GM21529 (cell line): ENCODE results near the gene MRPS5.
A peak's percentile ranks its signal among the peaks of the same experiment; 100 is the strongest.
"Not testable (repeated sequence)": the region's sequence is repeated elsewhere in the genome, so short reads cannot be mapped to it uniquely, and the experiment has no call there.

ENCODE experiments used
- ATAC-seq: cut with Tn5 transposase; IDR thresholded peaks from one replicate; pipeline ENCODE4 v1.9.1; 2021; ENCODE audit not compliant: unreplicated experiment

MRPS5 gene

GRCh38 chr2:95121407-95122196, at the start of gene MRPS5:
TSS of gene MRPS5 (minus strand) at chr2:95121808. CDS start at chr2:95121791, 17 bp downstream.
- peak; percentile 90 for ATAC-seq

- ATAC-seq = peak; percentile 9
Measured at GRCh38 chr2:95166065-95166763, 44.6 kb upstream of the MRPS5 start.

GRCh38 chr2:95165371-95166064, 43.9 kb upstream of the MRPS5 start, which contains the start of gene ZNF2:
TSS of gene ZNF2 (plus strand) at chr2:95165809. CDS start at chr2:95176227, 10,418 bp downstream.
- peak; percentile 92 for ATAC-seq

- ATAC-seq = peak; percentile 15
Measured at GRCh38 chr2:95165030-95165370, 43.4 kb upstream of the MRPS5 start.

- peak; percentile 91 for ATAC-seq
Measured at GRCh38 chr2:95159690-95160449, 38.3 kb upstream of the MRPS5 start, which contains the start of gene ZNF514. TSS of gene ZNF514 (minus strand) at chr2:95159848. CDS start at chr2:95153253, 6,595 bp downstream.

GRCh38 chr2:95158891-95159619, 37.4 kb upstream of the MRPS5 start:
- peak; percentile 42 for ATAC-seq

- ATAC-seq = no peak
Measured at GRCh38 chr2:95158441-95158840, 36.8 kb upstream of the MRPS5 start.

GRCh38 chr2:95149397-95149984, 27.9 kb upstream of the MRPS5 start:
- ATAC-seq = no peak

- no peak for ATAC-seq
Measured at GRCh38 chr2:95143838-95144237, 22.2 kb upstream of the MRPS5 start.

- ATAC-seq = no peak
Measured at GRCh38 chr2:95138702-95139101, 17.1 kb upstream of the MRPS5 start.

- peak; percentile 2 for ATAC-seq
Measured at GRCh38 chr2:95122197-95122551, 566 bp upstream of the MRPS5 start.

- ATAC-seq = no peak
Measured at GRCh38 chr2:95121093-95121406, 558 bp downstream of the MRPS5 start.

GRCh38 chr2:95115418-95115817, 6.2 kb downstream of the MRPS5 start:
- peak; percentile 94 for ATAC-seq

- no peak for ATAC-seq
Measured at GRCh38 chr2:95113464-95113863, 8.1 kb downstream of the MRPS5 start.

GRCh38 chr2:95110395-95110794, 11.2 kb downstream of the MRPS5 start:
- ATAC-seq = no peak

GRCh38 chr2:95109260-95109659, 12.3 kb downstream of the MRPS5 start:
- ATAC-seq = no peak

- ATAC-seq = no peak
Measured at GRCh38 chr2:95106081-95106480, 15.5 kb downstream of the MRPS5 start.

- ATAC-seq = no peak
Measured at GRCh38 chr2:95104606-95105005, 17.0 kb downstream of the MRPS5 start.

- no peak for ATAC-seq
Measured at GRCh38 chr2:95099910-95100309, 21.7 kb downstream of the MRPS5 start.

GRCh38 chr2:95098273-95098672, 23.3 kb downstream of the MRPS5 start:
- not testable (repeated sequence) for ATAC-seq
